ENCODE results near the gene SWT1.
"Not testable (repeated sequence)": the region's sequence is repeated elsewhere in the genome, so short reads cannot be mapped to it uniquely, and the experiment has no call there.

The SWT1 gene

GRCh38 chr1:185244015-185244747 lies 87.2 kb downstream of the SWT1 start:
- DNase-seq (ENCODE audit: low read depth in 4 of 4, low spot score in 1 of 4) = peak; percentile 20 to 47 (median 32)

GRCh38 chr1:185245466-185245865 lies 88.5 kb downstream of the SWT1 start:
- DNase-seq (ENCODE audit: low read depth in 4 of 4, low spot score in 1 of 4) = no peak

DNA sequence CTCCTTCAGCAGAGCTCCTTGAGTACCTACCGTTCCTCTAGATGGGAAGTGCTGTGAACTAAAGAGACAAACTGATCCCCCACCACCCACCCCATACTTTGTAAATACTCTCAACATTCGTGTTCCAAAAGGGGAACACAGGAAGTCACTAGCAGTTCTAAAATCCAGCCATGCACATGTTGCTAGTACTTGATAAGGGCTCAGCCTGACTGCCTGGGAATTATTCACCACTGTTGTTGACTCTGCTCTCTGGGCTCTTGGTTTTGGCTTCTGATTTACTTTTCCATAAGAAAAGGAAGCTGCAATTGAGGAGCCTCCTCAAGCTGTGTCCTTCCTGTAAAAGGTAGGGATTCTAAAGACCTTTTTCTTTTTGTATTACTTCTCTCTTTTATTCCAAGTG lies 92.6 kb downstream of the SWT1 start:
- no peak for DNase-seq (ENCODE audit: low read depth in 4 of 4, low spot score in 1 of 4)

DNA sequence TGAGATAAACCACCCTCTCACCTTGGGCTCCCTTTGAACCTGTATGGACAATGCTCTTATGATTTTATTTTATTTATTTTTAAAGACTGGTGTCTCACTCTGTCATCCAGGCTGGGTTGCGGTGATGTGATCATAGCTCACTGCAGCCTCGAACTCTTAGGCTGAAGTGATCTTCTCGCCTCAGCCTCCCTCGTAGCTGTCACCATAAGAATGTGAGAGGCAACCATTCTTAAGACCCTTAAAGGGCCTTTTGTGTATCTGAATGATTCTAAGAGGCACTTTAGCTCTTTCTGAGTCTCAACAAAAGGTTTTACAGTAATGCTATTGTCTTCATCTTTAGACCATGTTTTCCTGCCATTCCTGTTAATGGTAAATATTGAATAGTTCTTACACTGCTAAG lies 93.1 kb downstream of the SWT1 start:
- no peak for DNase-seq (ENCODE audit: low read depth in 4 of 4, low spot score in 1 of 4)

GRCh38 chr1:185251928-185252327 lies 95.0 kb downstream of the SWT1 start:
- DNase-seq (ENCODE audit: low read depth in 4 of 4, low spot score in 1 of 4) = not testable (repeated sequence)

DNA sequence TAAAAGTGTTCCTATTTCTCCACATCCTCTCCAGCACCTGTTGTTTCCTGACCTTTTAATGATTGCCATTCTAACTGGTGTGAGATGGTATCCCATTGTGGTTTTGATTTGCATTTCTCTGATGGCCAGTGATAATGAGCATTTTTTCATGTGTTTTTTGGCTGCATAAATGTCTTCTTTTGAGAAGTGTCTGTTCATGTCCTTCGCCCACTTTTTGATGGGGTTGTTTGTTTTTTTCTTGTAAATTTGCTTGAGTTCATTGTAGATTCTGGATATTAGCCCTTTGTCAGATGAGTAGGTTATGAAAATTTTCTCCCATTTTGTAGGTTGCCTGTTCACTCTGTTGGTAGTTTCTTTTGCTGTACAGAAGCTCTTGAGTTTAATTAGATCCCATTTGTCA lies 95.4 kb downstream of the SWT1 start:
- DNase-seq (ENCODE audit: low read depth in 4 of 4, low spot score in 1 of 4) = not testable (repeated sequence)

- DNase-seq (ENCODE audit: low read depth in 4 of 4, low spot score in 1 of 4) = not testable (repeated sequence)
These were observed 98.6 kb downstream of the SWT1 start for GRCh38 chr1:185255595-185255994.

DNA sequence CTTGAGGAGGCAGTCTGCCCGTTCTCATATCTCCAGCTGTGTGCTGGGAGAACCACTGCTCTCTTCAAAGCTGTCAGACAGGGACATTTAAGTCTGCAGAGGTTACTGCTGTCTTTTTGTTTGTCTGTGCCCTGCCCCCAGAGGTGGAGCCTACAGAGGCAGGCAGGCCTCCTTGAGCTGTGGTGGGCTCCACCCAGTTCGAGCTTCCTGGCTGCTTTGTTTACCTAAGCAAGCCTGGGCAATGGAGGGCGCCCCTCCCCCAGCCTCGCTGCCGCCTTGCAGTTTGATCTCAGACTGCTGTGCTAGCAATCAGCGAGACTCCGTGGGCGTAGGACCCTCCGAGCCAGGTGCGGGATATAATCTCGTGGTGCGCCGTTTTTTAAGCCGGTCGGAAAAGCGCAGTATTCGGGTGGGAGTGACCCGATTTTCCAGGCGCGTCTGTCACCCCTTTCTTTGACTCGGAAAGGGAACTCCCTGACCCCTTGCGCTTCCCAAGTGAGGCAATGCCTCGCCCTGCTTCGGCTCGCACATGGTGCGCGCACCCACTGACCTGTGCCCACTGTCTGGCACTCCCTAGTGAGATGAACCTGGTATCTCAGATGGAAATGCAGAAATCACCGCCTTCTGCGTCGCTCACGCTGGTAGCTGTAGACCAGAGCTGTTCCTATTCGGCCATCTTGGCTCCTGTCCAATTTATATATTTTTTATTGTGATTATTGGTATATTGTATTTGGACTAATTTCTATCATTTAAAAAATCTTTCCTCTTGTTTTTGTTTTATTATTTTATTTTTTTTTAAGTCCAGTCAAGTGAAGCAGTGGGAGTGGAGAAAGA lies 100.4 kb downstream of the SWT1 start:
- DNase-seq (ENCODE audit: low read depth in 4 of 4, low spot score in 1 of 4) = not testable (repeated sequence)

GRCh38 chr1:185257950-185258208 lies 100.9 kb downstream of the SWT1 start:
- DNase-seq (ENCODE audit: low read depth in 4 of 4, low spot score in 1 of 4) = no peak

DNA sequence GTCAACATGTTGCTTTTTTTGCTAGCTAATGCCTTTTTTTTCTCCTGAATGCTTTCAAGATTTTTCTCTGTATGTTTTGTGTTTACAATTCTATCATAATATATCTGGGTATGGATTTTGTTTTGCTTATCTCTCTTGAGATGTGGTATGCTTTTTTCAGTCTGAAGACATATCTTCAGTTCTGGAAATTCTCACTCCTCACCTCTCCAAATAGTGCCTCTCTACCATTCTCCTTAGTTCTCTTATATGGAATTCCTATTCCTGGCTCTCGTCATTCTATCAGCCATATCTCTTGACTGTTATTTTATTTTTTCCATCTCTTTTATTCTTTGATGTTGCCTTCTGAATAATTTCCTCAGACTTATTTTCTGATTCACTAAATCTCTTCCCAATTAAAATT lies 101.7 kb downstream of the SWT1 start:
- DNase-seq (ENCODE audit: low read depth in 4 of 4, low spot score in 1 of 4) = no peak

DNA sequence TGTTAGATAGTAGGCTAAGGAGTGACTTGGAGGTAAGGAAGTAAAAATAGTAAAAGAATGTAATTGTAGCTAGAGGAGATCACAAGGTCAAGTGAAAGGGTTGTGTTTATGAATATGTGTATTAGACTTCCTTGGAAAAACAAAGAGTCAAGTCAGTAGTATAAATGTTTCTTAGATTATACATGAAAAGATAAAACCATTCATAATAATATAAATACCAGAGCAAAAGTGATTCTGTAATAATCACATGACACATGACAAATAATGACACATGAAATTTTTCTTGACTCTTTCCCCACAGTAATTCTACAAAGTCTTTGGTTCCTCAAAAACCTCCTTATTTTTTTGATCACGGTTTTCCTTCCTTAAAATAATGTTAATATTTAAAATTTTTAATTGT lies 103.6 kb downstream of the SWT1 start:
- no peak for DNase-seq (ENCODE audit: low read depth in 4 of 4, low spot score in 1 of 4)

- no peak for DNase-seq (ENCODE audit: low read depth in 4 of 4, low spot score in 1 of 4)
These were observed 105.2 kb downstream of the SWT1 start for GRCh38 chr1:185262151-185262550.

GRCh38 chr1:185263292-185263691 lies 106.3 kb downstream of the SWT1 start:
- DNase-seq (ENCODE audit: low read depth in 4 of 4, low spot score in 1 of 4) = no peak

DNA sequence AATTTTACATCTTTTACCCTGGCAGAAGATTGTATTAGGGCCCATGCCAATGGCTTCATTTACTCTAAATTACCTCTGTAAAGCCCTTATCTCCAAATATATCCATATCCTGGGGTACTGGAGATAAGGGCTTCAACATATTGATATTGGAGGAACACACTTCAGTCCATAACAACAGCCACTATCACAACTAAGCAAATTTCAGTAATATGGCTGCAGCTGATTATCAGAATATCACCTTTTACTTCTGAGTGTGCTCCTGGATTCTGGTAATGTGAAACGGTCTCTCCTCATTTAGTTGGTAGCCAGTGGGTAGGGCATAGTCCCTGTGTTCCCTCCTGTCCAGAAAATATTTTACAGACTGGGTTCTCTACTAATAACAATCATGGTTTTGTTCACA lies 106.8 kb downstream of the SWT1 start:
- DNase-seq (ENCODE audit: low read depth in 4 of 4, low spot score in 1 of 4) = no peak

GRCh38 chr1:185265314-185265713 lies 108.3 kb downstream of the SWT1 start:
- no peak for DNase-seq (ENCODE audit: low read depth in 4 of 4, low spot score in 1 of 4)

GRCh38 chr1:185267301-185267700 lies 110.3 kb downstream of the SWT1 start:
- no peak for DNase-seq (ENCODE audit: low read depth in 4 of 4, low spot score in 1 of 4)

DNA sequence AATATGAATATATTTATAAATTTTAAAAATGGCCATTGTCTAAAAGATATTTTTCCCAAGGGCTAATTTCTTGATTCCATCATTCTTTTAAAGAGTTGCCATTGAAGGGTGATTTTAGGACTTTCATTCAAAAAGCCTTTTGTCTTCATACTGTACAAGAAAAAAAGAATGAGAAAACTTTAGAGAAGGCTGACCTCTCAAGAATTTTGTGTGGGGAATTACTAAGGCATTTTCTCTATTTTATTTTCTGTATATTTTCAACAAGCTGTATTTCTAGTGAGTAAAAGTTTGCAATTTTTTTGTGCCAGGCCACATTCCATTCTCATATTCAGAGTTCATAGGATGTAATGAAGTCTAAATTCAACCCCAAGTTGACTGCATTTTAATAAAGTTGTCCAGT lies 110.7 kb downstream of the SWT1 start:
- DNase-seq (ENCODE audit: low read depth in 4 of 4, low spot score in 1 of 4) = no peak

DNA sequence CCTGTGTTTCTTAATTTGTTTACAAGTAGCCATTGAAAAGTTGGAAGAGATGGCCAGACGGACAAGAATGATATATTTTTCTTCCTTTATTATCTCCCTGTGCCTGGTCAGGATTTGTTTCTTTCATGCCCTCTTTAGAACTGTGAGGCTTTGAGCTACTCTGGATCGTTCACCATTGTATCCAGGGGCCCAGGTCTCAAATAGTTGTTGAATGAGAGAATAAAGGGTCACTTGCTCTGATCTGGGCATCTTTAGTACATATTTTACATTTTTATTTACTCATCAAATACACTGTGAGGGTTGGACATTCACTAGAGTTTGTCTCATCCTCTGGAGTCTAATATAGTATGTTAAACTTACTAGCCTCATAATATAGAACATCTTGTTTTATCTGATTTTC lies 111.4 kb downstream of the SWT1 start:
- no peak for DNase-seq (ENCODE audit: low read depth in 4 of 4, low spot score in 1 of 4)

DNA sequence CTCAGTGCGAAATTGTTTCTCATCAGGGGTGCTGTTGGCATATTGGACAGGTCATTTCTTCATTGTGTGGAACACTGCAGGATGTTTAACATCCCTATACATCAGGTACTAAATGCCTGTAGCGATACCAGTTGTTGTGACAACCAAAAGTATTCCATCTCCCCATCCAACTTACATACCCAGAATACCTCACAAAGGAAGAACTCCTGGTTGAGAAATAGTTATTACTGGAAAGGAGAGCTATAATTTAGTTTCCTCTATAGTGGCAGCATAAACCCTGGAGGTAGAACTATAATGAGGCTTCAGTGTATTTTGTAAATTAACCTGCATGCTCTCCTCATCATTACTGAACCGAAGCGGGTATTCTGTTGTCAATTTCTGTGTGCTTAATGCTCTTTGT lies 115.0 kb downstream of the SWT1 start:
- DNase-seq (ENCODE audit: low read depth in 4 of 4, low spot score in 1 of 4) = no peak

- DNase-seq (ENCODE audit: low read depth in 4 of 4, low spot score in 1 of 4) = no peak
These were observed 122.6 kb downstream of the SWT1 start for GRCh38 chr1:185279571-185279970.

DNA sequence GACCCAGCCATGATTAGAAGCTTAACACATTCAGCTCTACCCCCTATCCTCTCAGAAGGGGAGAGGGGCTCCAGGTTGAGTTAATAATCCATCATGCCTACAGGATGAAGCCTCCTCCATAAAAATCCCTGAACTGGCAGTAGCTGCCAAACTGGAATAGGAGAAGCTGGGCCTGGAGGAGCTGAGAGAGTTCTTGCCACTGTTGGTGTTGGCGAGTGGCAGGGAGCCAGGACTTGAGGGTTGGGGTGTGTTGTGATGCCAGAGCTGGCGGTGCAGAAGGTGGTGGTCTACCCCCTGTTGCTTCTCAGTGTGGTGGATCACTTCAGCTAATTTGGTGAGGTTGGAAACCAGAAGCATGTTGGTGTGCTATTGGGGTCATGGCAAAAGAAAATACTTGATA lies 123.6 kb downstream of the SWT1 start:
- DNase-seq (ENCODE audit: low read depth in 4 of 4, low spot score in 1 of 4) = no peak

DNA sequence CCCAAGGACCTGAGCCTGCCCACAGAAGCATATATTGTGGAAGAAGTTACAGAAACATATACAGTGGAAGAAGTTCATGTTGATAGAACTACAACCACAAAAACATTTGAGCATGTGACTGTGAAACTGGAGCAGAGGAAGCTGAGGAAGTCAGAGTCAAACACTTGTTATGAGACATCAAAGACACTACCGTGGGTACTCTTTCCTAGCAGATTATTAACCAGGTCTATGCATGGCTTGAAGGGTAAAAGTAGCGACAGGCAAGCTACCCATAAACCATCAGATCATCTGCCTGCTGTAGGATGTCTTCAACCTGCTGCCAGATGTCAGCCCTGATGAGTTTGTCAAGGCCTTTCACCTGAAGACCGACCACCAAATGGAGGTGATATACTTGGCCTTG lies 124.3 kb downstream of the SWT1 start:
- DNase-seq (ENCODE audit: low read depth in 4 of 4, low spot score in 1 of 4) = no peak

DNA sequence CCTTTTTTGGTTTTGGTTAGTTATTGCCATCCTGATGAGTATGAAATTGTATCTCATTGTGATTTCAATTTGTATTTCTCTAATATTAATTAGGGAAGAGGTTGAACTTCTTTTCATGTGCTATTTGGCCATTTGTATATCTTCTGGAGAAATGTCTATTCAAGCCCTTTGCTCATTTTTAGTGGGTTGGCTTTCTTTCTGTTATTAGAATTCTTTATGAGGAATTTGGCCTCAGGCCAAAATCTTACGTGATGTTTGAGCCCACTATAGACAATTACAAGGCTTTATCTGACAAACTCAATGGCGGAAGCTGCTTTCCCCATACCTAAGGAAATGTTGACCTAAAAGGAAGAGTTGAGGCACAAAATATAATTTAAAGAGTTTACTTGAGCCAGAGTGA lies 127.1 kb downstream of the SWT1 start:
- no peak for DNase-seq (ENCODE audit: low read depth in 4 of 4, low spot score in 1 of 4)

All from stimulated activated CD4-positive, alpha-beta T cell treated with anti-CD3 and anti-CD28 coated beads, Interleukin-1b, Interleukin-23, amount 100 ng/mL, for 24 hours (primary cell).